GM13976 (cell line): ENCODE results near the gene BTN2A1.
A peak's percentile ranks its signal among the peaks of the same experiment; 100 is the strongest.

ENCODE experiments used
- DNase-seq: peaks from one replicate; pipeline ENCODE4 v3.0.0; 2012; ENCODE audit warnings: low spot score
- in situ Hi-C: fragments of 300-500 bp; cut with MboI; formaldehyde crosslinking; loops from one replicate; pipeline ENCODE4 v1.12.0; 2022; ENCODE audit warnings: low sequenced_read_pairs, mixed read lengths, inconsistent platforms; ENCODE audit not compliant: unreplicated experiment
- TF ChIP-seq, protein P1 (sequence below): IDR thresholded peaks from 2 replicates; pipeline ENCODE4 v1.5.1; 2012; ENCODE audit warnings: borderline replicate concordance, mild to moderate bottlenecking; ENCODE audit not compliant: insufficient read depth; ENCODE audit errors: extremely low read depth, missing control alignments, control extremely low read depth

BTN2A1 gene

DNA sequence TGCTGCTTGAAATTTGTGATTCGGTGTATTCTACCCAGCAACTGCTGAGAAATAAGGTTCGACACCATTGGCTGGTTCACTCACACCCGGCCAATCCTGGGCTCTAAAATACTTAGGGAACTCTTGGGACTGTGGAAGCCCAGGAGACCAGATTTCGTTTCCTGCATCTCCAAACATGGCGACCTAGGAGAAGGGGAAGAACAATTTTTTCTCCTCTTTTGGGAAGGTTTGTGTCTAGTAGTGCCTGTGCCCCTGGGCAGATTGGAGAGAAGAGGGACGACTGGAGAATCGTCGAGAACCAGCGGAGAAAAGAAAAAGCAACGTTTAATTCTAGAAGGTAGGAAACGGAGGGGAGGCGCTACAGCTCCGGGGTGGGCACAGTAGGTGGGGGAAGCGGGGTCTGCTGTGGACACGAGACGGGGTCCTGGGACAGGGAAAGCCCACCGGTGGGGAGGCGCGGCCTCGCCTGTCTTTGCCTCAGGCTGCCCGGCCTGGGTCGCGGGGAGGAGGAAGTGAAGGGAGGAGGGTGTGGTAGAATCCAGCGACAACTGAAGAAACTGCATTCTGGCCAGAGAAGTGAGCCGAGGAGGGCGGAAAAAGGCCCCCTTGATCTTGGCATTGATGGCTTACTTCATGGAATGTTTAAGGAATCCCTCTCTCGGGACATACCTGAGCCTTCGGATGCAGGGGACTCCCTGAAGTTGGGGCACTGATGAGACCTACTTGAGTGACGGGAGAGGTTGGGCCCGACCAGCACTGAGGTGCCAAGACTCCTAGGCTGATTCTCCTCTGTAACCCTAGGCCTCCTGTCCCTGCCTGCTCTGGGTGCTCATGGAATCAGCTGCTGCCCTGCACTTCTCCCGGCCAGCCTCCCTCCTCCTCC lies at the start of gene BTN2A1:
TSS of gene BTN2A1 (plus strand) at position 150 of the 883 bp plus-strand sequence. CDS start at position 832, 682 bp downstream.
- in situ Hi-C loops: no loop called here
- peak; percentile 86 for DNase-seq
- TF ChIP-seq, protein P1, sequence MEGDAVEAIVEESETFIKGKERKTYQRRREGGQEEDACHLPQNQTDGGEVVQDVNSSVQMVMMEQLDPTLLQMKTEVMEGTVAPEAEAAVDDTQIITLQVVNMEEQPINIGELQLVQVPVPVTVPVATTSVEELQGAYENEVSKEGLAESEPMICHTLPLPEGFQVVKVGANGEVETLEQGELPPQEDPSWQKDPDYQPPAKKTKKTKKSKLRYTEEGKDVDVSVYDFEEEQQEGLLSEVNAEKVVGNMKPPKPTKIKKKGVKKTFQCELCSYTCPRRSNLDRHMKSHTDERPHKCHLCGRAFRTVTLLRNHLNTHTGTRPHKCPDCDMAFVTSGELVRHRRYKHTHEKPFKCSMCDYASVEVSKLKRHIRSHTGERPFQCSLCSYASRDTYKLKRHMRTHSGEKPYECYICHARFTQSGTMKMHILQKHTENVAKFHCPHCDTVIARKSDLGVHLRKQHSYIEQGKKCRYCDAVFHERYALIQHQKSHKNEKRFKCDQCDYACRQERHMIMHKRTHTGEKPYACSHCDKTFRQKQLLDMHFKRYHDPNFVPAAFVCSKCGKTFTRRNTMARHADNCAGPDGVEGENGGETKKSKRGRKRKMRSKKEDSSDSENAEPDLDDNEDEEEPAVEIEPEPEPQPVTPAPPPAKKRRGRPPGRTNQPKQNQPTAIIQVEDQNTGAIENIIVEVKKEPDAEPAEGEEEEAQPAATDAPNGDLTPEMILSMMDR: no peak

DNA sequence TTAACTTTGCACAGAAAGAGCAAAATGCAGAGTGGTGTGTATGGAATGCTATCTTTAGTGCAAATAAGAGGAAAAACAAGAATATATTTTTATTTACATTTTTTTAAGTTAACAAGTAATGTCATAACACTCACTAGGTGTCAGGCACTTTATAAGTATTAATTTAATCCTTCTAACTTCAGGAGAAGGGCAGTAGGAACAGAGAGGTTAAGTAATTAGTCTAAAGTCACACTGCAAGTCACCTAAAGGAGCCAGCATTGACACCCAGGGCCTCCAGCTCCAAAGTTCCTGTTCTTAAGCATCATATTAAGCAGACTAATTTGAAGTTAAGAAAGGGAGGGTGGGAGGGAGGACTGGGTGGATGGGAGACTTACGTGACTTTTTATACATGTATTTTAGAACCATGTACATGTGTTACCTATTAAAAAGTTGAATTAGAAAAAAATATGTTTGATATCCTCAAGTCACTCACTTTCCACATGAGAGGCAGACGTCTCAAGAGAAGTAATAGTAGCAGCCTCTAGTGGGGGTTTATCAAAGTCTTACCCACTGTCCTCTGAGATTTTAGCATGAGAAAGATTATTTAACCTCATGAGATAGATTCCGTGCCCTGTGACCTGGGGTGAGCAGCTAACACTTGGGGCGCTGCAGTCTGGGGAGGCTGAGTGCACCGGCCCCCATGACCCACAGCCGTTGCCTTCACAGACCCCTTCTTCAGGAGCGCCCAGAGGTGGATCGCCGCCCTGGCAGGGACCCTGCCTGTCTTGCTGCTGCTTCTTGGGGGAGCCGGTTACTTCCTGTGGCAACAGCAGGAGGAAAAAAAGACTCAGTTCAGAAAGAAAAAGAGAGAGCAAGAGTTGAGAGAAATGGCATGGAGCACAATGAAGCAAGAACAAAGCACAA lies 48.7 kb upstream of the BTN2A1 start:
- DNase-seq: no peak
- in situ Hi-C loops: no loop called here
- TF ChIP-seq, protein P1: no peak

DNA sequence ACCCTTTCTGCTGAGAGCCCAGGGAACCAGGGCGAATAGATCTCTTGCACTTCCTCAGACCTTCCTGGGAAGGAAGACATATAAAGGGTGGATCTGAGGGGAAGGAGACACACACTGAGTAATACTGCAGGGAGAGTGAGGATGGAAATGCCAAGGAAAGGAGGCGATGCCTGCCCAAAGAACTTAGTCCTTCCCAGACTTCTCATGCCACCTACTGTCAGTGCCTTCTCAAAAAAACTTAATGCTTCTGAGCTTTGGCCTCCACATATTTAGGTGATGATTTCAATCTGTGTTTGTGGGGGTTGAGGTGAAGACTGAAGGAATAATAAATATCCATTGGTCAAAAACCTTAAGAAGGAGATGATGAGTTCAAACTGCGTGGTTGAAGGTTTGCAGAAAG lies 46.0 kb upstream of the BTN2A1 start:
- in situ Hi-C loops: no loop called here
- DNase-seq: no peak
- TF ChIP-seq, protein P1: no peak

DNA sequence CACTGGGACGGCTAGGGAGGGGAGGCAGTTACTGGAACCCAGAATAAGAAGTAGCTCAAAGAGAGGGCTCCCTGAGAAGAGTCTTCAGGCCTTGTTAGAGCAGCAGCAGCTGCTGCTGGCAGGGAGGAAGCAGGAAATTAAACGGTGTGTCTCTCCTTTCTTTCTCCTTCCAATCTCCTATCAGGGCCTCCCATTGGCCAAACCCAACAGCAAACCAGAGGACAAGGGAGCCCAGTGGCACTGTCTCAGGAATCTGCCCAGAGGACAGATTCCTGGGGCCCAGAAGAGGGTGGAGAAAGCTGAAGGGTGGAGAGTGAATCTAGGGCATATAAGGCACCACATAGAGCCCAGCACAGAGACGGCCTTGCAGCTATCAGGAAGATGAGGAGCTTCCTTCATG lies 45.5 kb upstream of the BTN2A1 start:
- in situ Hi-C loops: no loop called here
- TF ChIP-seq, protein P1: no peak
- no peak for DNase-seq

DNA sequence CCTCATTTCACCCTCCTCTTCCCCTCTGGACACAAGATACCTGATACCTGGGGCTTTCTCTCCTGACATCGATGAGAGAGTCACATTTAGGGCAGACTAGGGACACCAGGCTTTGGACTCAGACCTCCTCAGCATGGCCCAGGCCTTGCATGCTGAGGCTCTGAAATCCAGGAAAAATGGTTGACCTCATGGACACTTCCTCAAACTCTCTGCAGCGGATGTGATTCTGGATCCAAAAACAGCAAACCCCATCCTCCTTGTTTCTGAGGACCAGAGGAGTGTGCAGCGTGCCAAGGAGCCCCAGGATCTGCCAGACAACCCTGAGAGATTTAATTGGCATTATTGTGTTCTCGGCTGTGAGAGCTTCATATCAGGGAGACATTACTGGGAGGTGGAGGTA lies 44.8 kb upstream of the BTN2A1 start:
- TF ChIP-seq, protein P1: no peak
- no peak for DNase-seq
- in situ Hi-C loops: no loop called here

DNA sequence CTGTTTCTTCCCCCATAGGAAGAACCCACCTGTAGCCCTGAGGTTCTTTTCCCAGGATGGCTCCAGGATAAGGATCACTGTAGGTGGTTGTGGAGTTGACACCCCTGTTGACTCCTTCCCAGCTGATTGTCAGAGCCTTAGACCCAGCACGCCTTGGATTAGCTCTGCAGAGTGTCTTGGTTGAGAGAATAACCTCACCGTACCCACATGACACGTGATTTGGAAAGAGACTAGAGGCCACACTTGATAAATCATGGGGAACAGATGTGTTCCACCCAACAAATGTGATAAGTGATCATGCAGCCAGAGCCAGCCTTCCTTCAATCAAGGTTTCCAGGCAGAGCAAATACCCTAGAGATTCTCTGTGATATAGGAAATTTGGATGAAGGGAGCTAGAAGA lies 43.5 kb upstream of the BTN2A1 start:
- no peak for DNase-seq
- TF ChIP-seq, protein P1: no peak
- in situ Hi-C loops: no loop called here
